Renal cortex interstitium (tissue), 11 donors: Measurements from ENCODE around the gene CNIH4. TPM values are rescaled to one million over a fixed set of nuclear protein-coding genes. Genes with fewer than 3 reads are reported as not detected.
"Not testable (repeated sequence)": the region's sequence is repeated elsewhere in the genome, so short reads cannot be mapped to it uniquely, and the experiment has no call there.

Experiments
- DNase-seq, 11 donors: peaks; one replicate each; pipeline ENCODE4 v3.0.0-alpha.2; 2013; ENCODE audit warnings: low read depth in 9 of 11, low spot score in 4 of 11; ENCODE audit errors: extremely low read depth in 1 of 11
- polyA plus RNA-seq, 3 donors: library from polyadenylated mRNA; unstranded; fragments of 120-200 nt; gene quantifications; one replicate each; pipeline ENCODE4 v1.2.1, GENCODE V29; 2013; ENCODE audit not compliant: insufficient read length in 3 of 3

CNIH4 gene
- polyA plus RNA-seq, 3 donors = 43.0 to 58.9 (median 45.7) TPM

DNA sequence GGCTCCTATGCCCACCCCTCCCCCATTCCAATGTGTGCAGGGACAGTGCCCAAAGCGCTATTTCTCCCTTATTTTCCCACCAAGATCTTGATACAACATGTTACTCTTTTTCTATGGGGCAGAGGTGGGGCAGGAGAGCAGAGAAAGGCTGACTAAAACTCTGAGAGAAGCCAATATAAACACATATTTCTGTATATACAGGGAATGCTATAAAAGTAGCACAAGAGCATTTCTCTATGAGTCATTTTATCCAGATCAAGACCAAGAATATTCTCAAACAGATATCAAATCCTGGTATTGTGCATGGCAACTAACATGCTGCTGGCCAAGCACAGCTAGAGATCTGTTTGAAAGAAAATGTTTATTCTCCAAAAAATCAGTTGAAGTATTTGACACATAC, 70.7 kb downstream of the CNIH4 start:
- no peak for DNase-seq

DNA sequence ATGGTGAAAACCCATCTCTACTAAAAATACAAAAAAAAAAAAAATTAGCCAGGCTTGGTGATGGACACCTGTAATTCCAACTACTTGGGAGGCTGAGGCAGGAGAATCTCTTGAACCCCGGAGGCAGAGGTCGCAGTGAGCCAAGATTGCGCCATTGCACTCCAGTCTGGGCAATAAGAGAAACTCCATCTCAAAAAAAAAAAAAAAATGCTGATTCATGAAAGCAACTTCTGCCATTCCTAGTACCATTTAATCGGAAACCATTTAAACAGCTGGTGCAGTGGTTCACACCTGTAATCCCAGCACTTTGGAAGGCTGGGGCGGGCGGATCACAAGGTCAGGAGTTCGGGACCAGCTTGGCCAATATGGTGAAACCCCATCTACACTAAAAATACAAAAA, 72.0 kb downstream of the CNIH4 start:
- DNase-seq = not testable (repeated sequence)

Other genes with a start within 250 kb of the CNIH4 start
- gene FBXO28, start 242.8 kb upstream of the CNIH4 start, polyA plus RNA-seq = 10 to 100 TPM; 30.9 to 36.6 (median 32.9) TPM
- 10 to 100 TPM; 46.1 to 64.5 (median 56.5) TPM for gene DEGS1, start 173.6 kb upstream of the CNIH4 start, polyA plus RNA-seq
- 10 to 100 TPM; 37.0 to 45.4 (median 39.8) TPM for gene NVL, start 26.7 kb upstream of the CNIH4 start, polyA plus RNA-seq
- gene WDR26, start 77.9 kb downstream of the CNIH4 start, polyA plus RNA-seq = 100 to 1,000 TPM in 1 of 3 donors, 10 to 100 TPM in 2; 92.3 to 109 (median 99.6) TPM